Panc1 (cell line): ENCODE data around the gene TRABD2A.

ENCODE experiments used
- POLR2AphosphoS5 ChIP-seq: IDR thresholded peaks from 2 replicates; pipeline ENCODE4 v1.6.1; 2012; ENCODE audit warnings: mild to moderate bottlenecking, low read depth, low read length, moderate library complexity
- REST ChIP-seq, 2 experiments: IDR thresholded peaks; 2 replicates each; pipeline ENCODE4 v1.6.1; 2011 to 2012; ENCODE audit warnings: low read depth in 2 of 2, control low read depth in 1 of 2, low read length in 1 of 2, mild to moderate bottlenecking in 1 of 2, moderate library complexity in 1 of 2; ENCODE audit not compliant: insufficient read depth in 1 of 2
- SIN3A ChIP-seq: IDR thresholded peaks from 2 replicates; pipeline ENCODE4 v1.6.1; 2012; ENCODE audit warnings: low read depth, mild to moderate bottlenecking, low read length, moderate library complexity, borderline replicate concordance; ENCODE audit not compliant: insufficient read depth
- TF ChIP-seq, protein P1 (sequence below): fragments of 450-650 bp; IDR thresholded peaks from 2 replicates; pipeline ENCODE4 v1.5.1; 2017; ENCODE audit warnings: mild to moderate bottlenecking

DNA sequence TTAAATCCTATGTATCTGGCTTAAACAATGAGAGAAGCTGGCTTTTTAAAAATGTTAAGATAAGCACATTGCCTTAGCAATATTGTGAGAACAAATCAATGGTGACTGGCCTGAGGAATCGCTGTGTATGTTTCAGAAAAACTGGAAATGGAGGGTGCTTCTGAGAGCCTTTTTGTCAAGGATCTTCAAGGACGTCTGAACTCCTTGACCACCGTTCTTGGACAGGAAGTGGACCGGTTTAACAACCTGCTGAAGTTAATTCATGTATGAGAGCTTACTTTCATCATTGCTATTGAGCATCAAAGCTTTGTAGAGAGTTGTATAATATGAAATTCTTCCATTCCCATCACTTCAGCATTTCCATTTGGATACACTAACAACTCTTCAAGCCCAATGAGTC, 72.6 kb downstream of the TRABD2A start:
- TF ChIP-seq, protein P1, sequence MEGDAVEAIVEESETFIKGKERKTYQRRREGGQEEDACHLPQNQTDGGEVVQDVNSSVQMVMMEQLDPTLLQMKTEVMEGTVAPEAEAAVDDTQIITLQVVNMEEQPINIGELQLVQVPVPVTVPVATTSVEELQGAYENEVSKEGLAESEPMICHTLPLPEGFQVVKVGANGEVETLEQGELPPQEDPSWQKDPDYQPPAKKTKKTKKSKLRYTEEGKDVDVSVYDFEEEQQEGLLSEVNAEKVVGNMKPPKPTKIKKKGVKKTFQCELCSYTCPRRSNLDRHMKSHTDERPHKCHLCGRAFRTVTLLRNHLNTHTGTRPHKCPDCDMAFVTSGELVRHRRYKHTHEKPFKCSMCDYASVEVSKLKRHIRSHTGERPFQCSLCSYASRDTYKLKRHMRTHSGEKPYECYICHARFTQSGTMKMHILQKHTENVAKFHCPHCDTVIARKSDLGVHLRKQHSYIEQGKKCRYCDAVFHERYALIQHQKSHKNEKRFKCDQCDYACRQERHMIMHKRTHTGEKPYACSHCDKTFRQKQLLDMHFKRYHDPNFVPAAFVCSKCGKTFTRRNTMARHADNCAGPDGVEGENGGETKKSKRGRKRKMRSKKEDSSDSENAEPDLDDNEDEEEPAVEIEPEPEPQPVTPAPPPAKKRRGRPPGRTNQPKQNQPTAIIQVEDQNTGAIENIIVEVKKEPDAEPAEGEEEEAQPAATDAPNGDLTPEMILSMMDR = no peak
- TF ChIP-seq SIN3A (no peak), POLR2AphosphoS5 (no peak), REST (IDR thresholded peaks at IDR 0.05; ENCODE audit: insufficient read depth in 1 of 2, low read depth in 2 of 2, low read length in 1 of 2) (no peak)
